OCI-LY1 (cell line): ENCODE data around the gene SIX1.
A peak's percentile ranks its signal among the peaks of the same experiment; 100 is the strongest.

Source experiments
- H2AFZ ChIP-seq: fragments of 200-600 bp; sonication (generic), shearing (Covaris generic); 2 replicates; pipeline ENCODE4 v1.6.0; 2014; ENCODE audit warnings: antibody characterized with exemption, mild to moderate bottlenecking, low read length
- H3F3A ChIP-seq: fragments of 200-600 bp; sonication (generic), shearing (Covaris generic); 2 replicates; pipeline ENCODE4 v1.6.0; 2014; ENCODE audit warnings: mild to moderate bottlenecking, antibody characterized with exemption, low read length, moderate library complexity; ENCODE audit not compliant: insufficient read depth
- H3K27ac ChIP-seq: fragments of 200-600 bp; sonication (generic); 2 replicates; pipeline ENCODE4 v1.5.1; 2014; ENCODE audit warnings: low read length, mixed run types, mild to moderate bottlenecking, low read depth; ENCODE audit not compliant: poor library complexity, severe bottlenecking
- H3K27me3 ChIP-seq: fragments of 200-600 bp; sonication (generic); 2 replicates; pipeline ENCODE4 v1.6.0; 2014; ENCODE audit warnings: antibody characterized with exemption, mild to moderate bottlenecking, low read length, moderate library complexity; ENCODE audit not compliant: insufficient read depth
- H3K36me3 ChIP-seq: fragments of 200-600 bp; sonication (generic); 2 replicates; pipeline ENCODE4 v1.6.1; 2014; ENCODE audit warnings: mild to moderate bottlenecking, antibody characterized with exemption, low read length, moderate library complexity, mixed read lengths; ENCODE audit not compliant: insufficient read depth
- H3K4me1 ChIP-seq: fragments of 200-600 bp; sonication (generic); 2 replicates; pipeline ENCODE4 v1.5.1; 2014; ENCODE audit warnings: mild to moderate bottlenecking, low read length, moderate library complexity; ENCODE audit not compliant: insufficient read depth, severe bottlenecking
- H3K4me2 ChIP-seq: fragments of 200-600 bp; sonication (generic), shearing (Covaris generic); 2 replicates; pipeline ENCODE4 v1.6.1; 2014; ENCODE audit warnings: low read length
- H3K4me3 ChIP-seq: fragments of 200-600 bp; sonication (generic); 2 replicates; pipeline ENCODE4 v1.5.1; 2014; ENCODE audit warnings: low read length, low read depth, mild to moderate bottlenecking, mixed read lengths; ENCODE audit not compliant: poor library complexity, severe bottlenecking
- H3K79me2 ChIP-seq: fragments of 200-600 bp; shearing (Covaris generic); 2 replicates; pipeline ENCODE4 v1.6.1; 2016; ENCODE audit warnings: mixed run types, low read length, mixed read lengths; ENCODE audit not compliant: insufficient read depth
- H3K9ac ChIP-seq: fragments of 200-600 bp; sonication (generic), shearing (Covaris generic); 2 replicates; pipeline ENCODE4 v1.6.1; 2014; ENCODE audit warnings: mild to moderate bottlenecking, low read length, mixed read lengths
- H3K9me2 ChIP-seq: fragments of 200-600 bp; sonication (generic), shearing (Covaris generic); 2 replicates; pipeline ENCODE4 v1.6.1; 2014; ENCODE audit warnings: low read depth, mild to moderate bottlenecking, low read length, mixed read lengths
- H3K9me3 ChIP-seq: fragments of 200-600 bp; shearing (Covaris generic); 2 replicates; pipeline ENCODE4 v1.6.1; 2014; ENCODE audit warnings: low read length, mixed read lengths
- H4K20me1 ChIP-seq: fragments of 200-600 bp; sonication (generic), shearing (Covaris generic); 2 replicates; pipeline ENCODE4 v1.6.0; 2016; ENCODE audit warnings: mild to moderate bottlenecking, low read length; ENCODE audit not compliant: insufficient read depth
- CTCF ChIP-seq: fragments of 200-600 bp; sonication (generic), shearing (Covaris generic); IDR thresholded peaks from 2 replicates; pipeline ENCODE4 v1.5.1; 2017; ENCODE audit warnings: mild to moderate bottlenecking, antibody characterized with exemption, low read length, moderate library complexity, mixed read lengths
- EZH2 ChIP-seq: fragments of 200-600 bp; sonication (generic), shearing (Covaris generic); IDR thresholded peaks from 2 replicates; pipeline ENCODE4 v1.8.0; 2017; ENCODE audit warnings: borderline replicate concordance, mixed run types, mild to moderate bottlenecking, antibody characterized with exemption, low read length, moderate library complexity, mixed read lengths

Gene SIX1

GRCh38 chr14:60655898-60656685, 6.8 kb upstream of the SIX1 start:
- no peaks in the 10 kb centered on the region for H3K9me3 ChIP-seq
- H3K9me2 ChIP-seq, result no peaks in the 10 kb centered on the region
- H3F3A ChIP-seq, result no peaks in the 10 kb centered on the region
- no peaks in the 10 kb centered on the region for H4K20me1 ChIP-seq
- H3K4me3 ChIP-seq, result peak overlapping the region; percentile 69
- 0 out of 2 replicates have a peak overlapping the region, but pooled peaks have one; percentile 17 for H2AFZ ChIP-seq
- no peak for TF ChIP-seq CTCF
- TF ChIP-seq EZH2, result no peak
- H3K9ac ChIP-seq, result peak overlapping the region; percentile 73
- no peaks in the 10 kb centered on the region for H3K79me2 ChIP-seq
- no peak overlapping the region for H3K27ac ChIP-seq
- H3K36me3 ChIP-seq, result no peaks in the 10 kb centered on the region
- H3K4me2 ChIP-seq, result peak overlapping the region; percentile 78
- peaks cover 20% of the 10 kb centered on the region for H3K4me1 ChIP-seq
- no peaks in the 10 kb centered on the region for H3K27me3 ChIP-seq

- Histone ChIP-seq H2AFZ (no peak overlapping the region), H3K9me2 (no peaks in the 10 kb centered on the region), H3K9me3 (no peaks in the 10 kb centered on the region), H3K27me3 (no peaks in the 10 kb centered on the region), H3K4me3 (no peak overlapping the region), H3K4me1 (peaks cover 20% of the 10 kb centered on the region), H3K79me2 (no peaks in the 10 kb centered on the region), H4K20me1 (no peaks in the 10 kb centered on the region), H3K9ac (no peak overlapping the region), H3K4me2 (no peak overlapping the region; the same call in 1 of the 2 replicates), H3K27ac (no peak overlapping the region), H3K36me3 (no peaks in the 10 kb centered on the region), H3F3A (no peaks in the 10 kb centered on the region)
- no peak for TF ChIP-seq EZH2
- TF ChIP-seq CTCF, result no peak
These were observed 6.0 kb upstream of the SIX1 start for GRCh38 chr14:60655119-60655897.

GRCh38 chr14:60654334-60654821, 5.1 kb upstream of the SIX1 start:
- Histone ChIP-seq H3K4me1 (peaks cover 20% of the 10 kb centered on the region), H3K4me2 (no peak overlapping the region), H3K9me3 (no peaks in the 10 kb centered on the region), H3K36me3 (no peaks in the 10 kb centered on the region), H3K27ac (no peak overlapping the region), H3K27me3 (no peaks in the 10 kb centered on the region), H3K9me2 (no peaks in the 10 kb centered on the region), H3K79me2 (no peaks in the 10 kb centered on the region), H3F3A (no peaks in the 10 kb centered on the region), H4K20me1 (no peaks in the 10 kb centered on the region), H2AFZ (no peak overlapping the region), H3K9ac (no peak overlapping the region), H3K4me3 (no peak overlapping the region)
- TF ChIP-seq EZH2, result no peak
- no peak for TF ChIP-seq CTCF
